Measurements from ENCODE around the gene PHACTR2. TPM values are rescaled to one million over a fixed set of nuclear protein-coding genes. Genes with fewer than 3 reads are reported as not detected.

The PHACTR2 gene
- total and polyA plus RNA-seq, 10 of the 15 experiments (the other 5 are each of a cell fraction or from before 2014, with no cell fraction given): 1.4 to 19.1 (median 5.3) TPM

DNA sequence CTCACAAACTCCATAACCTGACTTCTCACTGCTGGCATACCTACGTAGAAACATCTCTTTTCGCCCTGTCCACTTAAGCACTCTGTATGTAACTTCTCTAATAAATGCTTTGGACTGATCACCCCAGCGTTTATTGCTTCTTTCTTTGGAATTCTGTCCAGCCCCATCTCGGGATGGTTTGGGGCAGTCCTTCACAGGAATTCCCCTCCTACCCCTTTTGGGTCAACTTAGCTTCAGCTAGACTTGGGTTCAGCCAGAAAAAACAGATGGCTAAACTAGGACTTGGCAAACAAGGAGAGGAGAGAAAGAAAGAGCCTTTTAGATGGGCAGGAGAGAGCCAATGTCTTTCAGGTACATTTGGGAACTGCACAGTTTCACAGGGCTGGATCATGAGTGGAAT, 161.4 kb downstream of the PHACTR2 start:
- Histone ChIP-seq H3K36me3 (ENCODE audit: control insufficient read depth in 2 of 2, insufficient read depth in 2 of 2, low read length in 1 of 2) (no peaks in the 10 kb centered on the region; a peak in 1 of 4 replicates), H3K27me3 (replicated peaks in 1 of 2; ENCODE audit: control insufficient read depth in 2 of 2, insufficient read depth in 2 of 2, low read length in 1 of 2) (no peaks in the 10 kb centered on the region), H3K4me1 (ENCODE audit: control insufficient read depth, insufficient read depth, low read length) (no peaks in the 10 kb centered on the region), H3K4me3 (no peak overlapping the region), H3K9me3 (replicated peaks; ENCODE audit: control insufficient read depth, insufficient read depth, low read length) (no peaks in the 10 kb centered on the region; the same call in 2 of the 3 replicates), H3K4me2 (ENCODE audit: control insufficient read depth, insufficient read depth) (no peak overlapping the region), H2AFZ (ENCODE audit: control insufficient read depth, low read depth, low read length) (no peak overlapping the region), H3K79me2 (ENCODE audit: control insufficient read depth, insufficient read depth, low read length) (peaks cover 11% of the 10 kb centered on the region), H4K20me1 (ENCODE audit: control insufficient read depth, insufficient read depth) (no peaks in the 10 kb centered on the region), H3K27ac (ENCODE audit: control insufficient read depth, insufficient read depth) (no peak overlapping the region), H3K9ac (ENCODE audit: control insufficient read depth, insufficient read depth, low read length) (no peak overlapping the region)
- no TSS peak for BruUV-seq (replicated peaks)
- intact Hi-C loops (cut with micrococcal nuclease; ENCODE audit: unreplicated experiment) (no loop called here), in situ Hi-C loops (cut with MboI) (no loop called here)
- DNase-seq (ENCODE audit: low read depth, low spot score): no peak
- WGBS (ENCODE audit: insufficient coverage, insufficient replicate concordance, low lambda C conversion rate, missing lambda C conversion rate): 45% methylated on average over 4 of the region's 4 CpGs
- SMC1A ChIA-PET (ENCODE audit: uncharacterized antibody, unreplicated experiment): interaction anchor here (0.6 kb wide), 1 partner anchor 264 kb away, joined by 3 read pairs; no protein-coding TSS in a partner anchor
- RAD21 ChIA-PET (ENCODE audit: unreplicated experiment): no interaction called here
- TF ChIP-seq, protein P1, sequence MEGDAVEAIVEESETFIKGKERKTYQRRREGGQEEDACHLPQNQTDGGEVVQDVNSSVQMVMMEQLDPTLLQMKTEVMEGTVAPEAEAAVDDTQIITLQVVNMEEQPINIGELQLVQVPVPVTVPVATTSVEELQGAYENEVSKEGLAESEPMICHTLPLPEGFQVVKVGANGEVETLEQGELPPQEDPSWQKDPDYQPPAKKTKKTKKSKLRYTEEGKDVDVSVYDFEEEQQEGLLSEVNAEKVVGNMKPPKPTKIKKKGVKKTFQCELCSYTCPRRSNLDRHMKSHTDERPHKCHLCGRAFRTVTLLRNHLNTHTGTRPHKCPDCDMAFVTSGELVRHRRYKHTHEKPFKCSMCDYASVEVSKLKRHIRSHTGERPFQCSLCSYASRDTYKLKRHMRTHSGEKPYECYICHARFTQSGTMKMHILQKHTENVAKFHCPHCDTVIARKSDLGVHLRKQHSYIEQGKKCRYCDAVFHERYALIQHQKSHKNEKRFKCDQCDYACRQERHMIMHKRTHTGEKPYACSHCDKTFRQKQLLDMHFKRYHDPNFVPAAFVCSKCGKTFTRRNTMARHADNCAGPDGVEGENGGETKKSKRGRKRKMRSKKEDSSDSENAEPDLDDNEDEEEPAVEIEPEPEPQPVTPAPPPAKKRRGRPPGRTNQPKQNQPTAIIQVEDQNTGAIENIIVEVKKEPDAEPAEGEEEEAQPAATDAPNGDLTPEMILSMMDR (IDR thresholded peaks at IDR 0.05 in 2 of 3, conservative IDR thresholded peaks at IDR 0.05 in 1 of 3; ENCODE audit: control insufficient read depth in 2 of 3, extremely low read depth in 1 of 3, insufficient read depth in 1 of 3, low read depth in 3 of 3, low read length in 3 of 3): no peak
- ATAC-seq: no peak
- no peak for FAIRE-seq
- CTCF ChIA-PET: no interaction called here
- POLR2A ChIA-PET: no interaction called here

DNA sequence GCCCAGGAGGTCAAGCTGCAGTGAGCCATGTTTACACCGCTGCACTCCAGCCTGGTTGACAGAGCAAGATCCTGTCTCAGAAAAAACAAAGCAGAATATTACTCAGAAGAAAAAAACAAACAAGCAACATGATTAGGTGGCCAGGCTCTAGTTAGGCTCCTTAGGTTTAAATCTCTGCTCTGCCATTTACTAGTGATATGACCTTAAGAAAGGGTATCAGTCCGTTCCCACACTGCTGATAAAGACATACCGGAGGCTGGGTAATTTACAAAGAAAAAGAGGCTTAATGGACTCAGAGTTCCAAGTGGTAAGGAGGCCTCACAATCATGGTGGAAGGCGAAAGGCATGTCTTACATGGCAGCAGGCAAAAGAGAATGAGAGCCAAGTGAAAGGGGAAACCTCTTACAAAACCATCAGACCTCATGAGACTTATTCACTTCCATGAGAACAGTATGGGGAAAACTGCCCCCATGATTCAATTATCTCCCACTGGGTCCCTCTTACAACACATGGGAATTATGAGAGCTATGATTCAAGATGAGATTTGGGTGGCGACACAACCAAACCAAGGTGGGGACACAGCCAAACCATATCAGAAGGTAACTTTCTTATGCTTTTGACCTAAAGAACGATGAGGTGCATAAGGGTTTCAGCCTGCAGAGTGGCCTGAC, 163.0 kb downstream of the PHACTR2 start:
- ChIA-PET SMC1A (ENCODE audit: uncharacterized antibody, unreplicated experiment) (no interaction called here), RAD21 (ENCODE audit: unreplicated experiment) (no interaction called here), POLR2A (no interaction called here), CTCF (no interaction called here)
- no peaks in the 10 kb centered on the region for H3K4me1 ChIP-seq (ENCODE audit: control insufficient read depth, insufficient read depth, low read length)
- H3K36me3 ChIP-seq (ENCODE audit: control insufficient read depth in 2 of 2, insufficient read depth in 2 of 2, low read length in 1 of 2): peaks cover 0 to 8% of the 10 kb centered on the region in 2 experiments; a peak in 2 of 4 replicates
- intact Hi-C loops (cut with micrococcal nuclease; ENCODE audit: unreplicated experiment): loop anchor here (5.0 kb wide), 3 partner anchors 263 to 388 kb away; partner anchors contain the start of genes ADAT2, FUCA2 and PEX3
- H3K79me2 ChIP-seq (ENCODE audit: control insufficient read depth, insufficient read depth, low read length): peaks cover 23% of the 10 kb centered on the region
- H2AFZ ChIP-seq (ENCODE audit: control insufficient read depth, low read depth, low read length): no peak overlapping the region
- DNase-seq (ENCODE audit: low read depth, low spot score) (no peak), ATAC-seq (no peak), FAIRE-seq (no peak)
- no peaks in the 10 kb centered on the region; the same call in 2 of the 3 replicates for H3K9me3 ChIP-seq (replicated peaks; ENCODE audit: control insufficient read depth, insufficient read depth, low read length)
- in situ Hi-C loops (cut with MboI): no loop called here
- no peak overlapping the region for H3K27ac ChIP-seq (ENCODE audit: control insufficient read depth, insufficient read depth)
- TF ChIP-seq ETV6 (conservative IDR thresholded peaks at IDR 0.05 in 1 of 2, IDR thresholded peaks at IDR 0.05 in 1 of 2; ENCODE audit: borderline replicate concordance in 1 of 2, low read depth in 1 of 2): no peak
- TF ChIP-seq, protein P2, sequence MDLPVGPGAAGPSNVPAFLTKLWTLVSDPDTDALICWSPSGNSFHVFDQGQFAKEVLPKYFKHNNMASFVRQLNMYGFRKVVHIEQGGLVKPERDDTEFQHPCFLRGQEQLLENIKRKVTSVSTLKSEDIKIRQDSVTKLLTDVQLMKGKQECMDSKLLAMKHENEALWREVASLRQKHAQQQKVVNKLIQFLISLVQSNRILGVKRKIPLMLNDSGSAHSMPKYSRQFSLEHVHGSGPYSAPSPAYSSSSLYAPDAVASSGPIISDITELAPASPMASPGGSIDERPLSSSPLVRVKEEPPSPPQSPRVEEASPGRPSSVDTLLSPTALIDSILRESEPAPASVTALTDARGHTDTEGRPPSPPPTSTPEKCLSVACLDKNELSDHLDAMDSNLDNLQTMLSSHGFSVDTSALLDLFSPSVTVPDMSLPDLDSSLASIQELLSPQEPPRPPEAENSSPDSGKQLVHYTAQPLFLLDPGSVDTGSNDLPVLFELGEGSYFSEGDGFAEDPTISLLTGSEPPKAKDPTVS (IDR thresholded peaks at IDR 0.05; ENCODE audit: low read depth, low read length): no peak
- TF ChIP-seq, protein P3, sequence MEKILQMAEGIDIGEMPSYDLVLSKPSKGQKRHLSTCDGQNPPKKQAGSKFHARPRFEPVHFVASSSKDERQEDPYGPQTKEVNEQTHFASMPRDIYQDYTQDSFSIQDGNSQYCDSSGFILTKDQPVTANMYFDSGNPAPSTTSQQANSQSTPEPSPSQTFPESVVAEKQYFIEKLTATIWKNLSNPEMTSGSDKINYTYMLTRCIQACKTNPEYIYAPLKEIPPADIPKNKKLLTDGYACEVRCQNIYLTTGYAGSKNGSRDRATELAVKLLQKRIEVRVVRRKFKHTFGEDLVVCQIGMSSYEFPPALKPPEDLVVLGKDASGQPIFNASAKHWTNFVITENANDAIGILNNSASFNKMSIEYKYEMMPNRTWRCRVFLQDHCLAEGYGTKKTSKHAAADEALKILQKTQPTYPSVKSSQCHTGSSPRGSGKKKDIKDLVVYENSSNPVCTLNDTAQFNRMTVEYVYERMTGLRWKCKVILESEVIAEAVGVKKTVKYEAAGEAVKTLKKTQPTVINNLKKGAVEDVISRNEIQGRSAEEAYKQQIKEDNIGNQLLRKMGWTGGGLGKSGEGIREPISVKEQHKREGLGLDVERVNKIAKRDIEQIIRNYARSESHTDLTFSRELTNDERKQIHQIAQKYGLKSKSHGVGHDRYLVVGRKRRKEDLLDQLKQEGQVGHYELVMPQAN (conservative IDR thresholded peaks at IDR 0.05): no peak
- H3K27me3 ChIP-seq (replicated peaks in 1 of 2; ENCODE audit: control insufficient read depth in 2 of 2, insufficient read depth in 2 of 2, low read length in 1 of 2): no peaks in the 10 kb centered on the region
- H3K4me2 ChIP-seq (ENCODE audit: control insufficient read depth, insufficient read depth): no peak overlapping the region
- H3K4me3 ChIP-seq: no peak overlapping the region
- no peaks in the 10 kb centered on the region for H4K20me1 ChIP-seq (ENCODE audit: control insufficient read depth, insufficient read depth)
- no TSS peak for BruUV-seq (replicated peaks)
- H3K9ac ChIP-seq (ENCODE audit: control insufficient read depth, insufficient read depth, low read length): no peak overlapping the region
- WGBS (ENCODE audit: insufficient coverage, insufficient replicate concordance, low lambda C conversion rate, missing lambda C conversion rate): 45% methylated on average over 6 of the region's 6 CpGs
